GM21529 (cell line): Measurements from ENCODE around the gene EYS.

ENCODE experiments used
- ATAC-seq: cut with Tn5 transposase; IDR thresholded peaks from one replicate; pipeline ENCODE4 v1.9.1; 2021; ENCODE audit not compliant: unreplicated experiment

EYS gene

DNA sequence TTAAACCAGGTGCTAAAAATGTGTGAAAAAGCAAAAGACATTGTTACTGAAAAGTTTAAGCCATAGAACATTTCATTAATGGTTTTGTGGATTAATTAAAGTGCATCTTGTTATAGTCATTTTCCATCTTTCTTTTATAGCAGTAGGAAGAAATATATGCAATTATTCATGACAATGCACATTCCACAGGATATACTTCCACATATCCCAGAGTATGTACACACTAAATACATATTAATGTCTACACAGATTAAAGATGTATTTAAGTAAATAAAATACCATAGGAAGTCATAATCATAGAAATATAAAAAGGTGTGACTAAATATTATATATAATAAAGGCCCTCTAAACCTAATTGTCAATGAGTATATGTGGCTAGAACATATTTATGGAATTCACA, 1492.7 kb downstream of the EYS start:
- no peak for ATAC-seq

DNA sequence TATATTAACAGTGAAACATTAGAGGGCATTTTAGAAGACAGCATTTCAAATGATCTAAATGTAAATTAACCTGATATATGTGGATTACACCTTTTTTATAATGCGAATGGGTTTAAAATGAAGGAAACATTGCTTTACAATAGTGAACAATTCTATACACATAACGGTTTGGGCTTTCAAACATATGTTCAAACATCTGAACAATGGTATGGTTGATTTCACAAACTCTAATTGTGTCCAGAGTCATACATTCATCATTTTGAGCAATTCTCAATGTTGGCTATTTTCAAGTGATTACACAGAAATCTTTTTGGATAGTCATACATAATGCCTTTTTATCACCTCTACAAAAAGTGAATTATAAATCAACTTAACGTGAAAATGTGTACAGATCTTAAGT, 1493.3 kb downstream of the EYS start:
- no peak for ATAC-seq

DNA sequence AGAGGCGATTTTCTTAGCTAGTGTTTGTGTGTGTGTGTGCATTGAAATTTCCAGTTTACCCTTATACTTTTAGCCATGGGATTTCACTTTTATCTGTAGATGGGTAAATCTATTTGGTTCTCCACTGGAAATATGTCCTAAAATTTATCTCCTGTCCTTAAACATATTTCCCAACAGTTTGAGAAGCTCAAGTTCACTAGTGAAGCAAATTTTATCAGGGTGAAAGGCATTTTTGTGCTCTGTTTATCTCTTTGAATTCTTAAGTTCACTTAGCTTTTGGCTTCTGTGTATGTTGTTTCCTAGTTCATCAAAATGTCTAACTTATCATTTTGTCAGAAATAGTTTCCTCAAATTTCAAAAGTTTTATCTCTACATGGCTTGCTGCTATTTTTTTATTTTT, 1509.8 kb downstream of the EYS start:
- ATAC-seq = no peak

DNA sequence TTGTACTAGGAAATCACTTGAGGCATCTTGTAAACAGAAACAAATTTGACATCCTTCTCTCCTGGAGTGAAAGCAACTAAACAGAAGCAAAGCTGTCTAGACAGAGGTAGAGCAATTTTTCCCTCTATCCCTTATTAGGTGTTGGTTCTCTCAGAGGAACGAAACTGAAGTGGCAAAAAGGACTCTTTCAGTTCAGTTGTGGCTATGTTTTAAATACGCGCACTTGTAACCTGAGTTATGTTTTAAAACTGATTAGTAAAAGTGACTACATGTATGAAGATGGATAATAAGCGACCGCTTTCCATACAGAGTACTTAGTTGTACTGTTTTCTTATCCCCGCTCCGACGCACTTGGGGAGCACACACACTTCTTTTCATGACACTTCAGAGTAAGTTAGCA, 1520.4 kb downstream of the EYS start:
- ATAC-seq = no peak

DNA sequence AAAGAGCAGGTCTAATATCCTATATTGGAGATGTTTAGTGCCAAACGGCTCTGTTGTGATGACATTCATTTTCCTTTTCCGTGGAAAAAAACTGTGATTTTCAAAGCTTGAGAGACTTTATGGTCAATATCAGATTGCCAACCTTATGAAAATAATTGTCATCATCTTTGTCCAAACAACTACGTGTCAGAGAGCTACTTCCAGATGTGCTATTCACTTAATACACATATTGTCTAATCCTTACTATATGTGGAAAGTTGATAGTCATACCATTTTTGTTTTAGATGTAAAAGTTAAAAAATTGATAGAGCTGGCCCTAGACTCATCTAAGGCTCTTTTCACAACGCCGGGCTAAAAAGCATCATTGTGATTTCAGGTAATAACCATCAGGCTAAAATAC, 1521.4 kb downstream of the EYS start:
- no peak for ATAC-seq

DNA sequence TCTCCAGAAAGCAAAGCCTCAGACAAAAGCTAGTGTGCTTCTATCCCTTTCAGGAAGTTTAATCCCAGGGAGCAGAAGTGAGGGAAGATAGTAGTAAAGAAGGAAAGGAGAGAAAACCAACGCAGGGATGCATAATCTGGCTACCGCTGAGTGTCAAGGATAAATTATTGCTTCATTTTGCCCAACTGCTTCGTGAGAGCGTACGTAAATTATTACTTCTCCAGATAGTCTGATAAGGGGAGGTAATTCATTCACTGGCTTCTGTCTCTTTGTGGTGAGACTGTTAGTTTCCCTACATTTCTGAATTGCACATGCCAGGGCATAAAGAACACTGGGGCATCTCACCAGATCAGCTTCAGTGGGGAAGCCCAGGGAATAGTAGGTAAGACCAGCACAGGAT, 1531.7 kb downstream of the EYS start:
- ATAC-seq = no peak

DNA sequence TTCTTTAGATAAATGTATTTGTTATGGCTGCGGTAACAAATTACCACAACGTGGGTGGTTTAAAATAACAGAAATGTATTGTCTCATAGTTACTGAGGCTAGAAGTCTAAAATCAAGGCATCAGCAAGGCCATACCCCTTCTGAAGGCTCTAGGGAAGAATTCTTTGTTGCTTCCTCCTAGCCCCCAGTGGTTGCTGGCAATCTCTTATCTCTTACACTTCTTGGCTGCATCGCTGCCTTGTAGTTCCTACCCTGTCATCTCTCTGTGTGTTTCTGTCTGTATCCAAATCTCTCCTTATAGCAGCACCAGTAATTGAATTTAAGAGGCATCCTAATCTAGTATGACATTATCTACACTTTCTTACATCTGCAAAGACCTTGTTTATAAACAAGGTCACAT, 1536.7 kb downstream of the EYS start:
- ATAC-seq = no peak

DNA sequence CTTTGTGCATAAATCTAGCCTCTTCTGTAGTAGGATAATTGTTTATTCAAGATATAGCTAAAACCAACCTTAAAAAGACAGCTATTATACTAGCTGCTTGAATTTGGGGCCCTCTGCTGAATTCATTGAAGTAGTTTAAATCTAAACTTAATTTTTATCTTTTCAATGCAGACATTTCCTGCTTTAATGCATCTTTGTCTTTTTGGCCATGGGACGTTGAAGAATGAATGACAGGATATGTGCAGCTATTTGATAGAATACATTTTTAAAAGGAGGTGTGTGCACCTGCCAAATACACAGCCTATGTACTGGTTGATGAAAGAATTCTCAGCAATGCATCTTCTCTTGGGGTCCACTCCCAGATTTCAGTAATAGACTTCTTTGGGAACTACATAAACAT, 1546.5 kb downstream of the EYS start:
- no peak for ATAC-seq

DNA sequence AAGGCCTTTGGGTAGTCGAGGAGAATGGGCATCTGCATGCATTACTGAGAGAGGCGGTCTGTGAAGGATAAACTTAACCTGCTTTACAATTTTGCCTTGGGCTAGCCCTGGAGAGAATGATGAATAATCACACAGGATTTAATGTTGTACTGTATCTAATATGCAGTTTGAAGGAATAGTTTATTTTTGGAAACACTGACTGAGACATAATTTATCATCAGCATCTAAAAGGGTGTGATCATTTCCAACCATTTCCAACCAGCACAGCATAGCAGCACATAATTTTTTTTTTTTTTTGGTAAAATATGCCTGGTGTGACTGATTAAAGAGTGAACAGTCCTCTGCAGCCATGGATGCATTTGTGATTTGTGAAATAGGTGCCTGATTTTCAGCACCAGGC, 1552.0 kb downstream of the EYS start:
- ATAC-seq = no peak

DNA sequence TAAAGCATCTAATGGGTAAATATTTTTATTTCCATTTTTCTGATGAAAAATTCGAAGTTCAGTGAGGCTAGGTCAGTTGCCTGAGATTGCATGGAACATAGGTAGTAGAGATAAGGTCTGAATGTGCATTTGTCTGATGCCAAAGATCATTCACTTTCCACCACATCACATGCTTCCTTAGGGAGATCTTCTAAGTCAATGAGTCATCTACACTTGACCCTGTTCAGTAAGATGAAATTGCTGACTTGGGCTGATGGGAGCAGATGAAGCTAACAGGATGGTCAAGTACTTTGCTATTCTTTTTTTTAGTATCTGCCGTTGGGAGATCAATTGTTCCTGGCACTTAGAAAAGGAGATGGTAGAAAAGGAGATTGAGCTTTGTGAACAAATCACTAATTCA, 1560.2 kb downstream of the EYS start:
- ATAC-seq = no peak

DNA sequence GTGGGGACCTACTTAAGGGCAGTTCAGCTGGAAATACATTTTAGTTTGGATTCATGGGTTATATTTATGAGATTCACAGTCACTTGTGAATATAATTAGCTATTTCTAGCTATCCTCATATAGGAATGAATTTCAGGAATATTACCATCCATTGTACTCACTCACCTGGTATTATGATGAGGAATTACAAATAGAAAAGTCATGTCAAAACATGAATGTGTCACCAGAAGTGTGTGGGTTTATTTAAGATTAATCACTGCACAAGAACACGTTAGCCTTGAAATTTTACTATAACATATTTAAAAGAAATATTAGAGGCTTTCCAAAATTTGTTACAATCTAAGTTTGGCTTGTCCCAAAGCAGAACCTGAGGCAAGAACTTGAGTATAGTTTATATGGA, 1560.9 kb downstream of the EYS start:
- no peak for ATAC-seq

DNA sequence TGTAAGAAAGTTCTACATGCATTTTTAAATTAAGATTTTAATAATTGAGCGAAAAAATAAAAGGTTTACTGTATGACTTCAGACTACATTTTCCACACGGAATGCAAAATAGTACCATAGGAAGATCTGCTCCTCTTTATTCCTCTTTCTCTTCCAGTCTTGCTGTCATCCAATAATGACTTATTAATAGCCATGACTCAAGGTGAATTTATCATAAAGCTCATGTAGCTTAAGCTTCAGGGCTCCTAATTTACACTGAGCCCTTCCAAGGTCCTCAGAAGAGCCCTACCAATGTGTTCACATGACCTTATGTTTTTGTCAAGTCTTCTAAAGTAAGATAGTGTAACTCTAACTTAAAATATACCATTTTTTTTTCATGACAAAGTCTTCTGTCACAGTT, 1561.4 kb downstream of the EYS start:
- no peak for ATAC-seq

DNA sequence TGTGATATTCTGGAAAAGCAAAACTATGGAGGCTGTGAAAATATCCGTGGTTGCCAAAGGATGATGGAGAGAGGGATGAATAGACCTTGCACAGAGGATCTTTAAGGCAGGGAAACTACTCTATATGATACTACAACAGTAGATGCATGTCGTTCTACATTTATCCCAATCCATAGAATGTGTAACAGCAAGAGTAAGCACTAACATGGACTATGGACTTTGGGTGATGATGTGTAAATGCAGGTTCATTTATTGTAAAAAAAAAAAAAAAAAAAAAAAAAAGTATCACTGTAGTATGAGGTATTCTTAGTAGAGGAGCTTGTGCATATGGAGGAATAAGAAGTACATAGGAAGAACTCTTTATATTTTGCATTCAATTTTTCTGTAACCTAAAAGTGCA, 1563.9 kb downstream of the EYS start:
- ATAC-seq = no peak

DNA sequence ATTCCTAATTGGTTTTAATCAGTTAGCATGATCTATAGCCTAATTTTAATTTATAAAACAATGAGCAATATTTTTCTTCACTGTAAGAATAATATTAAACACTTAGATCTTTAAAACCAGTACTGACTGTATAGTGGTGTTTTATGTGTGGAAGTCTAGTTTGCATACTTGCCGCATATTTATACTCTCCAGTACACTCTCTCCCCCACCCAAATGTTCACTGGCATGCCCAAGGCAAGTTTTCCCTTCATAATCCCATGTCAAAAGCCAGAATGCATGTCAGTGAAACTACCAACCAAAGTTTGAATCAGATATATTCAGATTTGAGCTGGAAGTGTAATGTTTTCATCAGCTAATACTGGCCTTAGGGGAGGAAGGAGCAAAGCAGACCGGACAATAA, 1565.3 kb downstream of the EYS start:
- no peak for ATAC-seq

DNA sequence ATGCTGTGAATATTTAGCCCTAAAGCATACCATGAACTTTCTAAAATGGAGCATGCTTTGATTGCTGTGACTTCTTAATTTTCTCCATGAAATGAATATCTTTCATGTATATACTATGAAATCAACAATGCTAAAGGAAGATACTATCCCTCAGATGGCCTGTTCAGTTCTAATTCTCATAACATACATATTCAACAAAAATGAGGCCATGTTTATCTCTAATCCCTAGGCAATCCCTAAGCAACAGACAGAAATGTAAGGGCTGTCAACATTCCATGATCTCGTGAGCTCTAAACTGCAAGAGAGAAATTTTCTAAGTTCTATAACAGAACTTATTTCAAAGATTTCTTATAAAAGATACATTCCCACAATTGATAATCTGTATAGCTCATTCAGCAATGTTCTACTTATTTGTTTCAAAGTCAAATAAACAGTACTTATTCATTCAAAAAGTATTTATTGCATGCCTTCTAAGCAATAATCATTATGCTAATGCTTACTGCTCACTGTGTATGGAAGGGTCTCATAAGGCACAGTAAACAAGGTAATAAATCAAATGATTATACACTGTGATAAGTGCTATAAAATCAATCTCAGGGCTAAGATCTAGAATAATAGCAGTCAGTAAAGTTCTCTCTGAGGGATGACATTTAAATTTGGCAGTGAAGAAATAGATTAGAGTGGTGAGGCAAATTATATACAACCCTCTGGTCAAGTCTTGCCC, 1578.6 kb downstream of the EYS start:
- ATAC-seq = no peak

DNA sequence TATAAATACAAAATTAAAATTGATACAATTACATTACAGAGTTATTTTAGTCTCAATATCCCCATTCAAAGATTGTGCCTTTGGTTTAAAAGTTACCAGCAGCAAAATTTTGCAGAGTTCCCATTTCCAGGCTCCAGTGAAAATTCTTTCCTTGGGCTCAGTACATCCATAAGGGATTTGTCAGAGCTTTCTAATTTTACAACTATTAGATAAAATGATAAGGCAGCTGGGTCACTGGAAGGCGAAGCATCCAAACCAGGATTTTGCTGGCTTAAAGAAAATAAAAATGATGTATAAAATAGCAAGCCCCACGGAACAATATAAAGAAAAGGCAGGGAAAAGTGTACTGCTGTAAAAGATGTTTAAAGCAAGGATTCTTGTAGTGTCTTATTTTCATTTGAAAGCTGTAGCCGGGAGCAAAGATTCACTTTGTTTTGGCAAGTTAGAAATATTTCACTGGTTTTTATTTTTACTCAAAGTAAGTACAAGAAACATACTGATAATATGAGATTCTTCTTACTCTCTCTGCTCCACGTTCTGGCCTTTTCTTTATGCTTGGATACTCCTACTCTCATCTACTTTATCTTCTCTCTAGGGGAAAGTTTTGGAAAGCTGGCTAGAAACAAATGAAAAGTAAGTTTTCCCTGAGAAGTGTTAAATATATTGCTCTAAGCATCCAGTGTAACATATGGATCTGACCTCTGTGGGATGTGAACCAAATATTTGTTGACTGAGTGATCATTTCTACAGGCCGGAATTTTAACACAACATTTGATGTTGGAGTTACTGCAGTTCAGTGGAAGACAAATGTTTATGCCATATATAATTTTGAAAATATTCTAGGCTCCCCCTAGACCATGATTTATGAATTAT, 1583.0 kb downstream of the EYS start:
- ATAC-seq = no peak

DNA sequence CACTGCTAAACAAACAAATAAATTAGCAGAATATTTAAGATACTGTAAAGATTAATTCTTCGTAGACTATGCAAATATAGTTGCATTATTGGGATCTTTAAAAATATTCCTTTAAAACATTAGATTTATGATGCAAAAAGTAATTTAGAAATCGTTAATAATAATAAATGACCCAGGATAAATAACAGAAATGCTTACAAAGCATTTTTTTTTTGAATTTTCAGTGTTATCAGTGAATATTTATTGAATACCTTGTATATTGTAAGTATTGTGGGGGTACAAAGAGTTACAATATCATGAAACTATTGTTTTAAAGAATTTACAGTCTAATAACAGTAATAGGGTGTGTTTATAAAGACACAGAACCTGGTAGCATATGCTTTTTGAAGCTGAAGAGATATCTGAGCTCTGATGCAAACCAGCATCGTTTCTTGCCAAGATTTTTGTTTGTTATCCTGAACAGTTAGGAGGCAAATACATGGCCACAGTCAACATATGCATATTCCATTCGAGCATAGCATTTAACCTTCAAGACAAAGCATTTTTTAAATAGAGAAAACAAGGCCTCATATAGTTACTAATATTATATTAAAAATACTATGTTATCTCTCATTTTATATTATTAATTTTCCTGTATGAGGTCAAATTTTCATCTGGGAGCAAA, 1584.2 kb downstream of the EYS start:
- ATAC-seq = no peak

DNA sequence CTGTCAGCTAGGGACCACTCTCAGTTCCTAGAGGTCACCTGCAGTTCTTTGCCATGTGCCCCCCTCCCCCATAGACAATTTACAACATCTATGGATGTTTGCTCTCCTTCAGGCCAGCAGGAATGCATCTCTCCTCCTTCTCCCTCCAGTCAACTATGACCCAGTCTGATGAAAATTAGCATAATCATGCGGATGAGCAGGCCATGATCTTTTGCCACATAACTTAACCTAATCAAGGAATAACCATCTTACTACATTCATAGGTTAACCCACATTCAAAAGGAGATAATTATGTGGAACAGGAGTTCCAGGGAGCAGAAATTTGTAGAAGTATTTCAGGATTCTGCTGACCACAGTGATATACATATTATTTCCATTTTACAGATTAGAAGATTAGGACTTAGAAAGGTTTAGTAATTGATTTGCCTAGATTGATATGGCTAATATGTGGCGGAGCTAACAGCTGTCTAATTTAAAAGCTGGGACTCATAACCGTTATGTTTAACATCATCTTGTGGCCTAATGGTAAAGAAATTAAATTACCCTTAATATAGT, 1585.9 kb downstream of the EYS start:
- ATAC-seq = no peak

DNA sequence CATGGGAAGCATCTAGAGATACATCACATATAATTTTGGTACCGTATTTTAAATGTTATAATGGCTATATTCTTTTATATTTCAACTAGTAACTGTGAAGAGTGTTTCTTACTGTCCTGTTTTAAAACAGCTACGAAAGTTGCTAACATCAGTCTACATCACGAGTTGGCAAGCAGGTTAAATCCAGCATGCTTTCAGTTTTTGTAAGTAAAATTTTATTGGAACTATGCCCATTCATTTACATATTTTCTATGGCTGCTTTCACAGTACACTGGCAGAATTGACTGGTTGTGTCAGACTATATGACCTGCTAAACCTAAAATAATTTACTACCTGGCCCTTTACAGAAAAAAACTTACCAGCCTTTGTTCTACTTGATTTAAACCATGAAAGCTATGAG, 1593.3 kb downstream of the EYS start:
- no peak for ATAC-seq

DNA sequence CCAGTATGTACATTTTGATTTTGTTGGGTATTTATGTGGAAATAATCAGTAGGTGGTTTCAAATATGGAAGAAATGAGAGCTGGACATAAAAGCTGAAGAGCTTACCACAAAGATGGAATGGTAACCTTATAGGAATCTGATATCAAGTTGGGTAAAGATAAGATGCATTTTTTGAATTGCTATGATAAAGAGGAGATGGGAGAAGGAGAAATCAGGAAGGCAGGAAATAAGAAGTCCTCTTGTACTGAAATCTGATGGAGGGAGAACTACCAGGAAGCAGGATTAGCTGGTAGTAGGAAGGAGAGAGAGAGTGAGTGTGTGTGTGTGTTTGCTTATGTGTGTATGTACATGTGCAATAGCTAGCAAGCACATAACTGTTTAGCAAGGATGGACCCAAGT, 1603.0 kb downstream of the EYS start:
- no peak for ATAC-seq

DNA sequence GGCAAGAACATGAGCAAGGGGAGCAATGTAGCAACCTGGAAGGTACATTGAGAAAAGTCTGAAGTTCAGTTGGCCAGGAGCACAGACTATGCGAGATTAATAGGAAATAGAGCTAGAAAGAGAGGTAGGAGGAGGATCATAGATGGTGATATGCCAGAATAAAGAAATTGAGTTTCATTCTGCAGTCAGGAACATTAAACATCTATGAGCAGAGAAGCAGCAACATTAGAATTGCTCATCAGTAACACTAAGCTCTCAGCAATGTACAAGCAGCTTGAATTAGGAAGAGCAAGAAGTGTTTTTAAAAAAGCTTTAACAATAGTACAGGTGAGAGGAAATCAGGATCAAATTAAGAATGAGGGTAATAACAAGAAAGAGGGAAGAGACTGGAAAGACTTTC, 1603.5 kb downstream of the EYS start:
- no peak for ATAC-seq
